GM12878 (cell line): ENCODE results near the gene NOP10. TPM values are rescaled to one million over a fixed set of nuclear protein-coding genes. Genes with fewer than 3 reads are reported as not detected.

ENCODE experiments used
- ATAC-seq: fragments of 200-7000 bp; cut with Tn5 transposase; 3 replicates; pipeline ENCODE4 v1.9.1; 2020; ENCODE audit warnings: mild to moderate bottlenecking, moderate library complexity
- BruUV-seq: library from RNA; stranded (reverse); fragments of 400-500 nt; replicated peaks from 2 replicates; lab custom pipeline; 2021; lab: Mats Ljungman, UMichigan
- CTCF ChIA-PET: fragments of 300-600 bp; sonication (Branson Sonifier 250); formaldehyde crosslinking; extraction: SDS; loops from one replicate; lab custom pipeline; 2021; ENCODE audit warnings: inconsistent platforms; lab: Yijun Ruan, JAX
- POLR2A ChIA-PET: fragments of 350-600 bp; formaldehyde crosslinking; extraction: SDS; loops from one replicate; lab custom pipeline; 2021; ENCODE audit warnings: inconsistent platforms; lab: Charles Lee
- RAD21 ChIA-PET: fragments of 300-600 bp; sonication (Branson Sonifier 250); formaldehyde crosslinking; loops from one replicate; lab custom pipeline; 2023; ENCODE audit warnings: antibody characterized with exemption; ENCODE audit not compliant: unreplicated experiment; lab: Charles Lee
- SMC1A ChIA-PET: fragments of 300-600 bp; sonication (Branson Sonifier 250); formaldehyde crosslinking; loops from one replicate; lab custom pipeline; 2023; ENCODE audit not compliant: unreplicated experiment, uncharacterized antibody; lab: Charles Lee
- DNase-seq: peaks from one replicate; pipeline ENCODE4 v3.0.0-alpha.2; 2011; ENCODE audit warnings: low read depth, low spot score
- FAIRE-seq: peaks from 3 replicates; lab custom pipeline; 2011; peaks lifted over from hg19 to GRCh38; lab: Jason Lieb, UNC
- H2AFZ ChIP-seq: 2 replicates; pipeline ENCODE4 v1.6.0; 2011; ENCODE audit warnings: low read depth, low read length, control low read depth; ENCODE audit not compliant: control insufficient read depth
- H3K27ac ChIP-seq: 2 replicates; pipeline ENCODE4 v1.5.1; 2011; ENCODE audit warnings: control low read depth; ENCODE audit not compliant: control insufficient read depth, insufficient read depth
- H3K27me3 ChIP-seq, 2 experiments: replicated peaks in 1 of 2; 2 replicates each; pipeline versions ENCODE4 v1.6.0 to v1.6.1; 2011; ENCODE audit warnings: low read length in 1 of 2; ENCODE audit not compliant: control insufficient read depth in 2 of 2, insufficient read depth in 2 of 2
- H3K36me3 ChIP-seq, 2 experiments: 2 replicates each; pipeline ENCODE4 v1.5.1; 2011; ENCODE audit warnings: low read length in 1 of 2; ENCODE audit not compliant: control insufficient read depth in 2 of 2, insufficient read depth in 2 of 2
- H3K4me1 ChIP-seq: 2 replicates; pipeline ENCODE4 v1.6.1; 2011; ENCODE audit warnings: mild to moderate bottlenecking, low read length, moderate library complexity, mixed read lengths; ENCODE audit not compliant: control insufficient read depth, insufficient read depth
- H3K4me2 ChIP-seq: 2 replicates; pipeline ENCODE4 v1.6.0; 2011; ENCODE audit warnings: control low read depth; ENCODE audit not compliant: control insufficient read depth, insufficient read depth
- H3K4me3 ChIP-seq: fragments of 200-600 bp; sonication (generic); 2 replicates; pipeline ENCODE4 v1.5.1; 2016
- H3K79me2 ChIP-seq: 2 replicates; pipeline ENCODE4 v1.6.0; 2011; ENCODE audit warnings: low read length; ENCODE audit not compliant: control insufficient read depth, insufficient read depth
- H3K9ac ChIP-seq: 2 replicates; pipeline ENCODE4 v1.8.0; 2011; ENCODE audit warnings: low read length, control low read depth, mixed read lengths; ENCODE audit not compliant: control insufficient read depth, insufficient read depth
- H3K9me3 ChIP-seq: replicated peaks from 3 replicates; pipeline ENCODE4 v1.5.1; 2011; ENCODE audit warnings: mild to moderate bottlenecking, low read length; ENCODE audit not compliant: control insufficient read depth, insufficient read depth
- H4K20me1 ChIP-seq: 2 replicates; pipeline ENCODE4 v1.6.0; 2011; ENCODE audit not compliant: control insufficient read depth, insufficient read depth
- BACH1 ChIP-seq: fragments of 450-650 bp; IDR thresholded peaks from 2 replicates; pipeline ENCODE4 v1.6.1; 2017; ENCODE audit warnings: mild to moderate bottlenecking, borderline replicate concordance
- CHD4 ChIP-seq: fragments of 200-600 bp; sonication (generic); IDR thresholded peaks from 2 replicates; pipeline ENCODE4 v1.6.1; 2016; ENCODE audit warnings: mild to moderate bottlenecking
- CREM ChIP-seq: IDR thresholded peaks from 2 replicates; pipeline ENCODE4 v1.6.1; 2014; ENCODE audit warnings: antibody characterized with exemption, low read depth
- DPF2 ChIP-seq: fragments of 450-650 bp; IDR thresholded peaks from 2 replicates; pipeline ENCODE4 v1.6.1; 2017; ENCODE audit warnings: mild to moderate bottlenecking
- NR2C1 ChIP-seq: fragments of 450-650 bp; IDR thresholded peaks from 2 replicates; pipeline ENCODE4 v1.6.1; 2017; ENCODE audit warnings: antibody characterized with exemption, mild to moderate bottlenecking, moderate library complexity
- PAX8 ChIP-seq: fragments of 450-650 bp; IDR thresholded peaks from 2 replicates; pipeline ENCODE4 v1.6.1; 2017; ENCODE audit warnings: mild to moderate bottlenecking, moderate library complexity
- POLR2AphosphoS5 ChIP-seq: IDR thresholded peaks from 2 replicates; pipeline ENCODE4 v1.6.1; 2011; ENCODE audit warnings: mild to moderate bottlenecking, low read length, inconsistent platforms
- RAD21 ChIP-seq: IDR thresholded peaks from 2 replicates; pipeline ENCODE4 v1.6.1; 2011; ENCODE audit warnings: mild to moderate bottlenecking, low read depth, low read length, moderate library complexity; ENCODE audit not compliant: insufficient read depth
- RUNX3 ChIP-seq: IDR thresholded peaks from 2 replicates; pipeline ENCODE4 v1.6.1; 2012; ENCODE audit warnings: low read length, inconsistent platforms
- TARDBP ChIP-seq: IDR thresholded peaks from 2 replicates; pipeline ENCODE4 v1.6.1; 2016; ENCODE audit warnings: borderline replicate concordance
- TBL1XR1 ChIP-seq: IDR thresholded peaks from 2 replicates; pipeline ENCODE4 v1.6.1; 2012; ENCODE audit warnings: low read depth, low read length, improper control_type of control experiment
- ZNF274 ChIP-seq: IDR thresholded peaks from one replicate; pipeline ENCODE4 v1.8.0; 2011; ENCODE audit not compliant: insufficient read length, insufficient read depth
- WGBS: methylation state at CpG from one replicate; pipeline ENCODE4 v1.1.6; 2016; ENCODE audit warnings: low lambda C conversion rate; ENCODE audit not compliant: insufficient replicate concordance, insufficient coverage; ENCODE audit errors: missing lambda C conversion rate; 5-methylcytosine and 5-hydroxymethylcytosine counted together
- in situ Hi-C: fragments of 300-500 bp; cut with MboI; formaldehyde crosslinking; loops from 9 replicates; pipeline ENCODE4 v1.14.3; 2018; ENCODE audit warnings: mixed read lengths
- intact Hi-C: fragments of 100-400 bp; cut with micrococcal nuclease; formaldehyde crosslinking; loops from one replicate; pipeline ENCODE4 v1.14.2; 2022; ENCODE audit not compliant: unreplicated experiment
- polyA plus RNA-seq, 11 experiments: library from polyadenylated mRNA; depleted of rRNA in 4 of 11; unstranded in 6 of 11; stranded (reverse) in 5 of 11; fragments of >200 nt; fragmentation: Nextera tagmentation in 4 of 11; fragmentation: Illumina TruSeq in 1 of 11; extraction: Ambion mirVana in 4 of 11; extraction: Trizol in 1 of 11; gene quantifications; 1 replicate in 1 of 11; 2 replicates in 10 of 11; pipeline versions ENCODE4 v1.2.1 to v1.2.3, GENCODE V29; 2011 to 2016; ENCODE audit warnings: inconsistent platforms in 2 of 11, missing spikeins in 2 of 11, low read depth in 1 of 11
- total RNA-seq, 4 experiments: library from RNA; depleted of rRNA in 3 of 4; stranded (reverse); fragments of >200 nt in 3 of 4; fragmentation: Illumina TruSeq in 1 of 4; extraction: Trizol in 1 of 4; gene quantifications; 2 replicates each; pipeline versions ENCODE4 v1.2.1 to v1.2.3, GENCODE V29; 2013 to 2021
- TF ChIP-seq, protein P1 (sequence below): fragments of 450-650 bp; IDR thresholded peaks from 2 replicates; pipeline ENCODE4 v1.6.1; 2018; ENCODE audit warnings: borderline replicate concordance, mild to moderate bottlenecking; ENCODE audit not compliant: partially characterized antibody
- TF ChIP-seq, protein P2 (sequence below): fragments of 450-650 bp; IDR thresholded peaks from 2 replicates; pipeline ENCODE4 v1.6.1; 2017; ENCODE audit warnings: low read depth, mild to moderate bottlenecking, moderate library complexity
- TF ChIP-seq, protein P3 (sequence below): fragments of 450-650 bp; IDR thresholded peaks from 2 replicates; pipeline ENCODE4 v1.6.1; 2018; ENCODE audit warnings: mild to moderate bottlenecking, low read depth, moderate library complexity; ENCODE audit not compliant: partially characterized antibody
- TF ChIP-seq, protein P4 (sequence below): fragments of 450-650 bp; IDR thresholded peaks from 2 replicates; pipeline ENCODE4 v1.6.1; 2016; ENCODE audit warnings: mild to moderate bottlenecking
- TF ChIP-seq, protein P5 (sequence below): fragments of 450-650 bp; IDR thresholded peaks from 2 replicates; pipeline ENCODE4 v1.6.1; 2017; ENCODE audit warnings: borderline replicate concordance

The NOP10 gene
- total and polyA plus RNA-seq, 10 of the 15 experiments (the other 5 are each of a cell fraction or from before 2014, with no cell fraction given), result 225 to 1,778 (median 537) TPM

DNA sequence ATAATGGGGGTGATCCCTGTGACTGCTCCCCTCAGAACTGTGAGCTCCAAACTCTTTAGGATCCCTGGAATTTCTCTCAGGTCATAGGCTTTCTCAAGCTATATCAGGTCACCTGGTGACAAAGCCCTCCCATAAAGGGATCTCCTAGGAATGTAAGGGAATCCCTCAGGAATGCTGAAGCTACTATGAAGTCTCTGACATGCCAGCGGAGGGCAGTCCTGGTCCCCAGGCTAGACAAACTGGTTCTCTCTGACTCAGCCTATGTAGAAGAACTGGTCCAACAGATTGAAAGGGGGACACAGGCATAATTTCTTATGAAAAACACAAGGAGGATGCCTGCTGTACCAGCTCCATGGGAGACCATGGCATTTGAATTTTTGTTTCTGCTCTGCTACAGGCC lies 17.4 kb upstream of the NOP10 start:
- DNase-seq, result no peak
- intact Hi-C loops, result no loop called here
- WGBS, result 78% methylated on average over 1 of the region's 1 CpG
- Histone ChIP-seq H3K27ac (no peak overlapping the region), H3K27me3 (no peaks in the 10 kb centered on the region), H3K9ac (no peak overlapping the region), H3K4me2 (no peak overlapping the region), H3K4me1 (peaks cover 8% of the 10 kb centered on the region), H4K20me1 (no peaks in the 10 kb centered on the region), H3K36me3 (peaks cover 0 to 21% of the 10 kb centered on the region in 2 experiments), H2AFZ (no peak overlapping the region), H3K4me3 (no peak overlapping the region), H3K9me3 (no peaks in the 10 kb centered on the region), H3K79me2 (peaks cover 8% of the 10 kb centered on the region)
- SMC1A ChIA-PET, result interaction anchor here (0.9 kb wide), 1 partner anchor 25 kb away, joined by 3 read pairs; no protein-coding TSS in a partner anchor
- FAIRE-seq, result no peak
- POLR2A ChIA-PET, result no interaction called here
- CTCF ChIA-PET, result interaction anchor here (2.1 kb wide), 1 partner anchor 119 kb away, joined by 8 read pairs; no protein-coding TSS in a partner anchor
- RAD21 ChIA-PET, result no interaction called here
- no TSS peak for BruUV-seq
- in situ Hi-C loops, result no loop called here
- no peak for ATAC-seq
- TF ChIP-seq ZNF274 (no peak), PAX8 (no peak), BACH1 (no peak), TARDBP (no peak), POLR2AphosphoS5 (no peak), CHD4 (no peak), RUNX3 (no peak), NR2C1 (no peak), CREM (no peak), TBL1XR1 (no peak), DPF2 (no peak), RAD21 (no peak)
- TF ChIP-seq, protein P1, sequence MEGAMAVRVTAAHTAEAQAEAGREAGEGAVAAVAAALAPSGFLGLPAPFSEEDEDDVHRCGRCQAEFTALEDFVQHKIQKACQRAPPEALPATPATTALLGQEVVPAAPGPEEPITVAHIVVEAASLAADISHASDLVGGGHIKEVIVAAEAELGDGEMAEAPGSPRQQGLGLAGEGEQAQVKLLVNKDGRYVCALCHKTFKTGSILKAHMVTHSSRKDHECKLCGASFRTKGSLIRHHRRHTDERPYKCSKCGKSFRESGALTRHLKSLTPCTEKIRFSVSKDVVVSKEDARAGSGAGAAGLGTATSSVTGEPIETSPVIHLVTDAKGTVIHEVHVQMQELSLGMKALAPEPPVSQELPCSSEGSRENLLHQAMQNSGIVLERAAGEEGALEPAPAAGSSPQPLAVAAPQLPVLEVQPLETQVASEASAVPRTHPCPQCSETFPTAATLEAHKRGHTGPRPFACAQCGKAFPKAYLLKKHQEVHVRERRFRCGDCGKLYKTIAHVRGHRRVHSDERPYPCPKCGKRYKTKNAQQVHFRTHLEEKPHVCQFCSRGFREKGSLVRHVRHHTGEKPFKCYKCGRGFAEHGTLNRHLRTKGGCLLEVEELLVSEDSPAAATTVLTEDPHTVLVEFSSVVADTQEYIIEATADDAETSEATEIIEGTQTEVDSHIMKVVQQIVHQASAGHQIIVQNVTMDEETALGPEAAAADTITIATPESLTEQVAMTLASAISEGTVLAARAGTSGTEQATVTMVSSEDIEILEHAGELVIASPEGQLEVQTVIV, result no peak
- TF ChIP-seq, protein P2, sequence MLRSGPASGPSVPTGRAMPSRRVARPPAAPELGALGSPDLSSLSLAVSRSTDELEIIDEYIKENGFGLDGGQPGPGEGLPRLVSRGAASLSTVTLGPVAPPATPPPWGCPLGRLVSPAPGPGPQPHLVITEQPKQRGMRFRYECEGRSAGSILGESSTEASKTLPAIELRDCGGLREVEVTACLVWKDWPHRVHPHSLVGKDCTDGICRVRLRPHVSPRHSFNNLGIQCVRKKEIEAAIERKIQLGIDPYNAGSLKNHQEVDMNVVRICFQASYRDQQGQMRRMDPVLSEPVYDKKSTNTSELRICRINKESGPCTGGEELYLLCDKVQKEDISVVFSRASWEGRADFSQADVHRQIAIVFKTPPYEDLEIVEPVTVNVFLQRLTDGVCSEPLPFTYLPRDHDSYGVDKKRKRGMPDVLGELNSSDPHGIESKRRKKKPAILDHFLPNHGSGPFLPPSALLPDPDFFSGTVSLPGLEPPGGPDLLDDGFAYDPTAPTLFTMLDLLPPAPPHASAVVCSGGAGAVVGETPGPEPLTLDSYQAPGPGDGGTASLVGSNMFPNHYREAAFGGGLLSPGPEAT, result no peak
- TF ChIP-seq, protein P3, sequence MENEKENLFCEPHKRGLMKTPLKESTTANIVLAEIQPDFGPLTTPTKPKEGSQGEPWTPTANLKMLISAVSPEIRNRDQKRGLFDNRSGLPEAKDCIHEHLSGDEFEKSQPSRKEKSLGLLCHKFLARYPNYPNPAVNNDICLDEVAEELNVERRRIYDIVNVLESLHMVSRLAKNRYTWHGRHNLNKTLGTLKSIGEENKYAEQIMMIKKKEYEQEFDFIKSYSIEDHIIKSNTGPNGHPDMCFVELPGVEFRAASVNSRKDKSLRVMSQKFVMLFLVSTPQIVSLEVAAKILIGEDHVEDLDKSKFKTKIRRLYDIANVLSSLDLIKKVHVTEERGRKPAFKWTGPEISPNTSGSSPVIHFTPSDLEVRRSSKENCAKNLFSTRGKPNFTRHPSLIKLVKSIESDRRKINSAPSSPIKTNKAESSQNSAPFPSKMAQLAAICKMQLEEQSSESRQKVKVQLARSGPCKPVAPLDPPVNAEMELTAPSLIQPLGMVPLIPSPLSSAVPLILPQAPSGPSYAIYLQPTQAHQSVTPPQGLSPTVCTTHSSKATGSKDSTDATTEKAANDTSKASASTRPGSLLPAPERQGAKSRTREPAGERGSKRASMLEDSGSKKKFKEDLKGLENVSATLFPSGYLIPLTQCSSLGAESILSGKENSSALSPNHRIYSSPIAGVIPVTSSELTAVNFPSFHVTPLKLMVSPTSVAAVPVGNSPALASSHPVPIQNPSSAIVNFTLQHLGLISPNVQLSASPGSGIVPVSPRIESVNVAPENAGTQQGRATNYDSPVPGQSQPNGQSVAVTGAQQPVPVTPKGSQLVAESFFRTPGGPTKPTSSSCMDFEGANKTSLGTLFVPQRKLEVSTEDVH, result no peak
- TF ChIP-seq, protein P4, sequence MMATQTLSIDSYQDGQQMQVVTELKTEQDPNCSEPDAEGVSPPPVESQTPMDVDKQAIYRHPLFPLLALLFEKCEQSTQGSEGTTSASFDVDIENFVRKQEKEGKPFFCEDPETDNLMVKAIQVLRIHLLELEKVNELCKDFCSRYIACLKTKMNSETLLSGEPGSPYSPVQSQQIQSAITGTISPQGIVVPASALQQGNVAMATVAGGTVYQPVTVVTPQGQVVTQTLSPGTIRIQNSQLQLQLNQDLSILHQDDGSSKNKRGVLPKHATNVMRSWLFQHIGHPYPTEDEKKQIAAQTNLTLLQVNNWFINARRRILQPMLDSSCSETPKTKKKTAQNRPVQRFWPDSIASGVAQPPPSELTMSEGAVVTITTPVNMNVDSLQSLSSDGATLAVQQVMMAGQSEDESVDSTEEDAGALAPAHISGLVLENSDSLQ, result no peak
- TF ChIP-seq, protein P5, sequence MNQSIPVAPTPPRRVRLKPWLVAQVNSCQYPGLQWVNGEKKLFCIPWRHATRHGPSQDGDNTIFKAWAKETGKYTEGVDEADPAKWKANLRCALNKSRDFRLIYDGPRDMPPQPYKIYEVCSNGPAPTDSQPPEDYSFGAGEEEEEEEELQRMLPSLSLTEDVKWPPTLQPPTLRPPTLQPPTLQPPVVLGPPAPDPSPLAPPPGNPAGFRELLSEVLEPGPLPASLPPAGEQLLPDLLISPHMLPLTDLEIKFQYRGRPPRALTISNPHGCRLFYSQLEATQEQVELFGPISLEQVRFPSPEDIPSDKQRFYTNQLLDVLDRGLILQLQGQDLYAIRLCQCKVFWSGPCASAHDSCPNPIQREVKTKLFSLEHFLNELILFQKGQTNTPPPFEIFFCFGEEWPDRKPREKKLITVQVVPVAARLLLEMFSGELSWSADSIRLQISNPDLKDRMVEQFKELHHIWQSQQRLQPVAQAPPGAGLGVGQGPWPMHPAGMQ, result no peak
